Activated effector memory CD4-positive, alpha-beta T cell treated with anti-CD3 and anti-CD28 coated beads, Interleukin-2, amount 50 U/mL, for 16 hours (primary cell): ENCODE results near the gene NPC2.
"Not testable (repeated sequence)": the region's sequence is repeated elsewhere in the genome, so short reads cannot be mapped to it uniquely, and the experiment has no call there.

Experiments used
- DNase-seq: peaks from one replicate; pipeline ENCODE4 v3.0.0-alpha.2; 2020

NPC2 gene

DNA sequence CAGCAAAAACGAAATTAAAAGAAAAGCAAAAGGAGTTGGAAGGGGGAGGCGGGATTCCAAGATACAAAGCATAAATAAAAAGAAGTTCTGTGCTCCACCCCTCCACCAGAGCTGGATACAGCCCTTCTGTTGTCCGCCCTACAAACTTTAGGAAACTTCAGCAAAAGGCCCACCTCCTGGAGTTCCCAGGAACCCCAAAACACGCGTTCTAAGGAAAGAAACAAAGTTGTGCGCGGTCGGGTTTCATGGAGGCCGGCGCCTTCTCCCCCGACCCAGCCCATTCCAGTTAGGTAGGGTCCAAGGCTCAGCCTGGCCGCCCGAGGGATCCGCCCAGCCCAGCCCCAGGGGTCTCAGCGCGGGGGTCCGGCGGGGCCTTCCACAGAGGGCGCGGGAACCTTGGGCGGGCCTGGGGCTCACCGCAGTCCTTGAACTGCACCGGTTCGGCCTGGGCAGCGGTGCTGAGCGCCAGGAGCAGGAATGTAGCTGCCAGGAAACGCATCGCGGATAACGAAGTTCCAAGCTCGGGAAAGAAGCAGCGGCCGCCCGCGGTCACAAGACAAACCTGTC is at the start of gene NPC2:
Gene NPC2 (minus strand): TSS at position 530 of the 567 bp plus-strand sequence. CDS start 31 bp downstream, at position 499.
- no peak for DNase-seq

GRCh38 chr14:74542056-74542685 is 49.1 kb upstream of the NPC2 start:
- no peak for DNase-seq

GRCh38 chr14:74541225-74541624 is 48.1 kb upstream of the NPC2 start:
- no peak for DNase-seq

DNA sequence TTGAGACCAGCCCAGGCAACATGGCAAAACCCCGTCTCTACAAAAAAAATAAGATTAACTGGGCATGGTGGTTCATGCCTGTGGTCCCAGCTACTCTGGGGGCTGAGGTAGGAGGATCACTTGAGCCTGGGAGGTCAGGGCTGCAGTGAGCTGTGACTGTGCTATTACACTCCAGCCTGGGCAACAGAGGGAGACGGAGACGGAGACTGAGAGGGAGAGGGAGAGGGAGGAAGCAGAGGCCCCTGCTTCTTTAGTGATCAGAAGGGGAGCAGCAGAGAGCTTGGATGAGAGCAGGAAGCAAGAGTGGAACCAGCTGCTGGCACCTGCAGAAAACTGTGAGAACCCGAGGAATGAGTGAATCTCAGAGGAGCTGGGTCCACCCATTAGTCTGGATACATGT is 46.4 kb upstream of the NPC2 start:
- no peak for DNase-seq

DNA sequence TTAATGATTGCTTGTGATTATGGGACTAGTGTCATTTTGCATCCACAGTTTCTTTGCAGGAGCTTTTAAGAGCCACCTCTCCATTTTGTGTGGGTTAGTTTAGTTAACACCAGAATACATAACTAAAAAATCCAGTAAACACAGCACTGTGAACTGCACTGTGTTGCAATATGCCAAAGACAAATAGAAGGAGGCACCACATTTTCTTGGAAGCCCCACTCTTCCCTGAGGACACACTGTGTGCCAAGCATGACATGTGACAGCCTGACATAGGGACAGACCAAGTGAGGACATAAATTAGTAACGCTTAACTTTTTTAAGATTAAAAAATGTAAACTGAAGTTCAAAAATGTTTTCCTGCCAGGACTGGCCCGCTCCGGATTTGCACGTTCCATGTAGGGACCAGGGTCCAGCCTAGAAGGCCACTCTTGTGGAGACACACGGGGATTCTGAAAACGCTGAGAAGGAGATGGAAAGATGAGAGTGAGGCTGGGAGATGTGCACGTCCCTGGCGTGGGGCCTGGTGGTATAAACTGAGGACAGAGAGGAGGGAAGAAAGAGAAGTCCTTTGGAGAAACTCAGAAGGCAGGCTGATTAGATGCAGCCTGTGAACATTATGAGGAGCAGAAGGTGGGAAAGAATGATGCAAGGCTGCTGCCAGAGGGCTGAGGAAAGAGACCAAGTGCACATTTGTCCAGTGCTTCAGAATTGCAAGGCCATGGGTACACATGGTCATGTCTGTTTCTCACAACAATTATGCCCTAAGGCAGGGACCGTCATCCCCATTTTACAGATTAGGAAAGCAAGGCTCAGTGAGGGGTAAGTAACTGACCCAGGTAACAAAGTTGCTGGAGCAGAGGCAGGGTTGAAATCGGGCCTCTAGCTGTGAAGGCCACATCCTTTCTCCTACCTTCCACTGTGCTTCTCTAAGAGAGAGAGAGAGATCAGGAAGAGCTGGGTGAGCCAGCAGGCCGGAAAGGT is 45.6 kb upstream of the NPC2 start:
- no peak for DNase-seq

DNA sequence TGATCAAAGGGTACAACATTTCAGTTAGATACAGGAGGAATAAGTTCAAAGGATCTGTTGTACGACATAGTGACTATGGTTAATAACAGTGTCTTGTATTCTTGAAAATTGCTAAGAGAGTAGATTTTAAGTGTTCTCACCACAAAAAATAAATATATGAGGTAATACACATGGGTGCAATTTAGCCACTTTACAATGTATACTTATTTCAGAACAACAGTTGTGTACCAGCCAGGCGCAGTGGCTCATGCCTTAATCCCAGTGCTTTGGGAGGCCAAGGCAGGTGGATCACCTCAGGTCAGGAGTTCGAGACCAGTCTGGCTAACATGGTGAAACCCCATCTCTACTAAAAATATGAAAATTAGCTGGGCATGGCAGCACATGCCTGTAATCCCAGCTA is 43.2 kb upstream of the NPC2 start:
- DNase-seq = not testable (repeated sequence)

- no peak for DNase-seq
Measured at GRCh38 chr14:74535756-74536325, 42.7 kb upstream of the NPC2 start.

- DNase-seq = no peak
Measured at GRCh38 chr14:74533576-74533975, 40.5 kb upstream of the NPC2 start.

DNA sequence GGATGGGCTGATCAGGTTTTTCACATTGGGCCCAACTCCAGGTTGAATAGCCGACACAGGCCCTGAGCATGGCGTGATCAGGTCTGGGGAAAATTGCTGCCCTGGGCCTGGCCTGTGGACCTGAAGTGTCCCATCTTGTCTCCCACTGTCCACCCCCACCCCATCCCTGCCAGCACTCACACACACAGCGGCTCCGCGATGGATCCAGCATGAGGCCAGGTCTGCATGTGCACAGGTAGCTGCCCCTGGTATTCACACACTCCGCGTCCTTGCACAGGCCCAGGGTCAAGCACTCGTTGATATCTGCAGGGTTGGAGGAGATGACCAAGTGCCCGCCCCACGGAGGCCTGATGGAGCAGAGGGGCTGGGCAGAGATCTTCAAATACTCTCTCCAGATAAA is 39.1 kb upstream of the NPC2 start:
- no peak for DNase-seq

DNA sequence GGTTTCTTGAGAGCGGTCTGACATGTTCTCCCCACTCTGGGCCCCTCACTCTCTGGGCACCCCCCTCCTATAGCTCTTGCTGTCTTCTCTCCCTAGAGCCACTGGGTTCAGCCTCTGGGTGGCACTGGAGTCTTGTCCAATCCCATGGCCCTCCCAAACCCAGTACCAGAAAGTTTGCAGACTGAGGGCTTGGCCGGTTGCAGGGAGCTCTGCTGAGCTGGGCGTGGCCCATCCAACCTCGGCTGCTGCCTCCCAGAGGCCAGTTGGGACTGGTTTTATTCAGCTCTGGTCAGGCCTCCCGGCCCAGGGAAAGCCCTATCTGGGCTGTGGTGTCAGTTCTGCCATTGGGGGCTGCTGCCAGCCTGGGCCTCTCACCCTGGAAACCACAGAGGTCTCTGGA is 38.4 kb upstream of the NPC2 start:
- DNase-seq = no peak

- DNase-seq = no peak
Measured at GRCh38 chr14:74531006-74531405, 37.9 kb upstream of the NPC2 start.

DNA sequence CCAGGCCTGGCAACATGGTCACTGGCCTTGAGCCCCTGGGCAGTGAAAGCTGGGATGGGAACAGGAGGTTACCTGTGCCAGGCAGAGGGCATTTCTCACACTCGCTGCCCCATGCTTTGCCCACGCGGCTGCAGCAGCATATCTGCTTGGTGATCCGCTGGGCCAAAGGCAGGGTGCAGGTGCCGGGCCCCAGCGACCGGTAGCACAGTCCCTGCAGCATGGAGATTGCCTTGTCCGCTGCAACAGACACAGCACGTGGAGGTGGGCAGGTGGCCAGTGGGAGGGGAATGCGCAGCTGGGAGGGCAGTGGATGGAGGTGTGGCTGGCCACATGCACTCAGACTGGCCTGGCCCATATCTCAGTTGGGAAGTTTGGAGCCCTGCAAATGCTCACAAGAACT is 35.8 kb upstream of the NPC2 start:
- DNase-seq = no peak

DNA sequence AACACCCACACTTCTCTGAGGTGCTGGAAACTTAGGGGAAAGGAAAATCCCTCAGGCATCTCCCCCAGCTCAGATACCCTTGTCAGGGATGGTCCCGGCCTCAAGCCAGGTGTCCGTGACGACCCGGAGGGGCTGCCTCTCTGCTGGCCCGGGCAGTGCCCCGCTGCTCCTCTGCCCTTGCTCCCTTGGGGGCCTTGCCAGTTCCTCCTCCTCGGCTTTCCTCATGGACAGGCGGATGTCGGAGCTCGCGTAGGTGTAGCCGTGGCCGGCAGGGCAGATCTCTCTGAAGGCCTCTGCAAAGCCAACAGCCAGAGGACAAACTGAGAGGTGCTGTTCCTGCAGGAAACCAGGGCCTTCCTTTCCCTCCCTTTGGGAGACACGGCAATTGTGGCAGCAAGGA is 35.3 kb upstream of the NPC2 start:
- DNase-seq = no peak

DNA sequence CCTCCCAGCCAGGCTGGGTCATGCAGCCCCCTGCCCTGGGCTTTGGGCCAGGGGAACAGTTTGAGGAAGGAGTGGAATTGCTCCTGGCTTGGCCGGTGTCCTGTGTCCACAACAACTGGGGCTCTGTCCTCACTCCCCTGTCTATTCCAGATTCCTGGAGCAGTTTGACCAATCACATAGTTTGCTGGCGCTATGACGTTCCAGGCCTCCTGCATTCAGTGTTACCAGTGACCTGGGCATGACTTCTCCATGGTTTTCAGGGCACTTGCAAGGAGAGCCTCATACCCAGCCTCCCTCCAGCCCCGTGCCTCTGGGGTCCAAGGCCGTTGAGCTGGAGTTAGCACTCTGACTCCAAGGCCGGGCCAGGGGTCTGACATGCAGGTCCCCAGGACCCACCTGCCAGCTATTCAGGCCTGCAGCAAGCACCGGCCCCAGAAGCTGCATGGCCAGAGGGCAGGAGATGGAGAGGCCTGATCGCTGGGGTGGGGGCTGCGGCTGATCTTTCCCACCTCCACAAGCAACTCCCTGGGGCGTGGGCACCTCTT is 34.7 kb upstream of the NPC2 start:
- no peak for DNase-seq

DNA sequence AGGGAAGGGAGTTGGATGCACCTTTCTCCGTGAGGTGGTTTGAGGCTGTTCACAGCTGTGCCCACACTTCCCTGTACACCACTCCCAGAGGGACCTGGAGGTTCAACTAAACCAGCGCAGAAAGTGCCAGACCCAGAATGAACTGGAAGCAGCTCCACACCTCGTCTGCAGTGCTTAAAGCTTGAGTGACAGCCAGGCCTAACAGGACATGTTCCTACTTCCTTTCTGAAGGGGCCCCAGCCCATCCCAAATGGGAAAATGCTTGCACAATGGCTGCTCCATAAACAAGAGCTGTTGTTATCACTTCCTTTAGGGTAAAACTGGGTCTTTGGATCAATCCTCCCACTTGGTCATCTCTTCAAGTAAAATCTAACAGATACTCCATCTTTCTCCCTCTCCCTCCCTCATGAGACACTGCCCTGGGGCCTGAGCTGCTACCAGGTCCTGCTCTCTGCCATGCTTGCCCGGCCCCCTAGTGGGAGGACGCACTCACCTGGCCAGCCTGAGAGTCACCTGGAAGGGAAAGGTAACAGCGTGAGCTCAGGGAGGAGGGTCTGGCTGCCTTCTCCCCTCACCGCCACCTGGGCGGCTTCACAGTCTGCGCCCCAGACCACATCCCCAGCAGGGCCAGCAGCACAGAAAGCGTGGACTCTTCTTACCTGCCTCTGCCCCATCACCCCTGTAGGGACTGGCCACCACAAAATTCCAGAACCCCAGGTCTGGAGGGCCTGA is 33.9 kb upstream of the NPC2 start:
- DNase-seq = no peak

DNA sequence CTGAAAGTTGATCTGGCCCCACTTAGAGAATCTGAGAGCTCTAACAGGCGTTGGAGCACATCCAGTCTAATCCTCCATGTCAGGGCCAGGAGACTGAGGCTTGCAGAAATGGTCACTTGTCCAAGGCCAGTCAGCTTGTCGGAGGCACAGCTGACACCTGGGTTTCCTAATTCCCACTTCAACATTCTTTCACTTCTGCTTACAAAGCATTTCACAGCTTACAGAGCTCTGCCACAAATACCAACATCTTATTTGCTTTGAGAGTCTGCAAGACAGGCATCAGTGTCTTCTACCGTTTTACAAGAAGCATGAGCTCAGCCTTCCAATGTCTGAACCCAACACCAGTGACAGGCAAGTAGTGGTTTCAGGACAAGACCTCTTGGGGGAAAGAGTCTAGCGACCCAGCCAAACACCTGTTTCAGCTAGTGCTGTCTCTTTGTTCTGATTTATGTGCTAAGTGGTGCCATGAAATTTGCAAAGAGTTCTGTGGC is 32.3 kb upstream of the NPC2 start:
- no peak for DNase-seq

DNA sequence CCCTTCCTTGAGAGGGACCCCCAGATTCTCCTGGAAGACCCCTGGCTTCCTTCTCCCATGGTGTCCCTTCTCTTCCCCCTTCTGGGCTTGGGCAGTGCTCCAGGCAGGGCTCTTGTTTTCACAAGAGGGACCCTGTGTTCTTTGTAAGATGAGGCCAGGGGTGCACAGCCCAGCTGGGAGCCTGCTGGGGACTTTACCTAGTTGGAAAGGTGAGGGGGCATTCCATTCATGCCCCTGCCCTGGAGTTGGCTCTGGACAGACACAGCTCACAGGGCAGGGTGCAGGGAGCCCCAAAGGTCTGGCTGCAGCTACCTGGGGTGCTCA is 31.7 kb upstream of the NPC2 start:
- DNase-seq = no peak

DNA sequence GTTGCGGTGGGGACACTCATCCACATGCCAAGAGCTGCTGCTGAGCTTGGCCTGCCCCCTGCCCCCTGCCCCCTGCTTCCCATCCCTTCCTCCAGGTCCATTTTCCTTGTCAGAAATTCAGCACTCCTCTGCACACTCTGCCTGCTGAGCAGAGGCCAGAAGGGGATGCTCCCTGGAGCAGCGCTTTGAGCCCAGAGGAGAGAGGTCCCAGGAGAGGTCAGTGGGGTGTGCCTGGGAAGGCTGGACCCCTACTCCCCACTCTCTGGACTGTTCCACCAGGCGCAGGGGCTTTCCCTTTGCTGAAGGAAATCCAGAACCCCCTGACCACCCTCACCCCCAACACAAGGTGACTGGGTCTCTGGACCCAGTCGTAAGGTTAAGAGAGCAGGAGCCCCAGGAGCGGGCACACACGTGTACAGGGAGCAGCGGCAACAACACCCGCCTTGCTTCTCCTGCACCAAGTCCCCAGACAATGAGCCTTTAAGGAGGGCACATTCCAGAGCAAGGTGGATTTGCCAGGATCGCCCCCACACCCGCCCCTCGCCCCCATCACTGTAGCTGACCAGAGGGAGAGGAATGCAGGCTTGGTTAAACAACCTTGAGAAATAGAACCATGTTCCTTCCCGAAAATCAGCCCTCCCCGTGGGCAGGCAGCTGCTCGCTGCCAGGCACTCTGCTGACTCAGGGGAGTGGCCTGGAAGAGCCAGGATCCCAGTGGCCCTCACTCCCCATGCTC is 31.1 kb upstream of the NPC2 start:
- DNase-seq = no peak

DNA sequence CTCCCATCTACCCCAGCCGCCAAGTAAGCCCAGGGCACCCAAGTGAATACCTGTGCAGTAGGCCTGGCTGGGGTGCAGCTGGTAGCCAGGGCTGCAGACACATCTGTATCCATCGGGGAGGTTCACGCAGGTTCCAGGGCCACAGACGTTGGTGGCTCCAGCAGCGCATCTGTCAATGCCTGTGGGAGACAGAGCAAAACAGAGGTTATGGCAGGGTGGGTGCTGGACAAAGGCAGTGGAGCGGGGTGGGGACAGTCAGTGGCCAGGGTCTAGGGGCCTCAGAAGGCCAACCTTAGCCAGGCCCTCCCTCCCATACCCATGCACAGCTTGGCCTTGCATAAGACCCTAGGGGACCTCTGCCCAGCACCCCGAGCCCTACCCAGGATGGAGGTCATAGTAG is 29.6 kb upstream of the NPC2 start:
- DNase-seq = no peak

DNA sequence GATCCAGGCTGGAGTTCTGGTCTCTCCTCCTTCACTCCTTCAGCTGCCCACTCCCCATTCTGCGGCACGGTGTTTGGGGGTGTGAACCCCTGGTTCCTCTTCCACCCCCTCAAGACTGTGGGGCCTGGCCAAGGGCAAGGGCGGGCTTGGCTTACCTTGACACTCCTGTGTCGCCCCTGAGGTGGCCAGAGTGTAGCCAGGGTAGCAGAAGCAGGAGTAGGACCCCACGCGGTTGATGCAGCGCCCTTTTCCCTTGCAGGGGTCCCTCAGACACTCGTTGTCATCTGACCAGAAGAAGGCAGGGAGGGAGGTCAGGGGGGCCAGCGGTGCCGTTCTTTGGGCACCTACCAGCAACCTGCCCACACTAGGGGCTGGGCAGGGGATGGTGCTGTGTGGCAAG is 28.7 kb upstream of the NPC2 start:
- no peak for DNase-seq

GRCh38 chr14:74519316-74520074 is 26.4 kb upstream of the NPC2 start:
- DNase-seq = no peak
